ENCODE measurements around the gene PPP6R2.

The PPP6R2 gene

DNA sequence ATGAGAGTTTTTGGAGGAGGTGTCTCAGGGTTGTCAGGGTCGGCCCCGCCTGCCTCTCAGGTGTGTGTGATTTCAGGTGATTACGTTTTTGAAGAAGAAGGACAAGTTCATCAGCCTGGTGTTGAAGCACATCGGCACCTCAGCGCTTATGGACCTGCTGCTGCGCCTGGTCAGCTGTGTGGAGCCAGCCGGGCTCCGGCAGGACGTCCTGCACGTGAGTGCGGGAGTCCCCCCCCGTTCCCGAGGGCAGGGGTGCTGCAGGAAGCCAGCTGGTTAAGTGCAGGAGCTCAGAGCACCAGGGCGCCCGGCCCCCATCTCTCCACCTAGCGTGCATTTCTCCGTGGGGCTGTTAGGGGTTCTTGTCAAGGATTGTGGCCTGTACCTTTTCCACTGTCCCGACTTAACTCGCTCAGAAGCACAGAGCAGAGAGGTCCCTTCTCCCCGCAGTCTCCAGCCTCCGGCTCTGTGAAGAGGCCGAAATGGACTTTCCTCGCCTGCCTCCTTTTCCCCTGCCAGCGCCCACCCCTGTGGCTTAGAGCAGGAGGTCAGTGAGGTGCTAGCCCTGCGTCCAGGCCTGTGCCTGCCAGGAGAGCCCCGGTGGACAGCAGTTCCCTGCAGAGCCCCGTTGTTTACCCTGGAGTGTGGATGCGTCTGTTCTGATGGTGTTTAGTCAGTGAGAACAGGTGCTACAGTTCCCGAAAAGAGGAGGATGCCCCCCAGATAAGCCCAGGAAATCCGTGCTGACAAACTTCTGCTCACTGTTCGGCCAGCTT lies 71.5 kb downstream of the PPP6R2 start:
- Histone ChIP-seq H3K27ac (no peak overlapping the region), H3K36me3 (ENCODE audit: insufficient read depth) (no peaks in the 10 kb centered on the region), H3K27me3 (ENCODE audit: insufficient read depth, low read depth) (no peaks in the 10 kb centered on the region), H3K9ac (no peak overlapping the region), H3K79me2 (ENCODE audit: insufficient read depth, low read depth) (no peaks in the 10 kb centered on the region), H2AFZ (ENCODE audit: low read depth) (no peak overlapping the region), H3K4me3 (IDR thresholded peaks at IDR 0.05; ENCODE audit: insufficient read depth, low read depth, low read length) (no peak overlapping the region), H3K4me2 (no peak overlapping the region), H4K20me1 (ENCODE audit: insufficient read depth) (no peaks in the 10 kb centered on the region), H3K4me1 (ENCODE audit: low read depth, poor library complexity, severe bottlenecking) (no peaks in the 10 kb centered on the region)
- no peak for TF ChIP-seq CTCF (conservative IDR thresholded peaks at IDR 0.05; ENCODE audit: low read depth, low read length)

DNA sequence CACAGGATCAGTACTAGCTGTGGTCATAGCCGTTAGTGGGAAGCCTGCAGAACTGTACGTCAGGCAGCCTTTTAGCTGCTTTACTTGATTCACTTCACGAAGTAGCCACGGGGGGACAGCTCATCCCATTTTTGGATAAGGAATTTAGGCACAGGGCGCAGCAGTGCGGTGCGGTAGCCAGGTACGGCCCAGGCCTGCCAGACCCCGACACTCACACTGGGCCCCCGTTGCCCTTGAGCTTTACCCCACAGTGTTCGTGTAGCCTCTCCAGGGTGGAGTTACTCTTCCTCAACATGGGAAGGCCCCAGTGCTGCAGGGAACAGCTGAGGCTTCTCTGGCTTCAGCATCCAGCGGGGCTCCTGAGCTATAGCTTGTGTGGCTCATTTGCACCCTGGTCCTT lies 72.3 kb downstream of the PPP6R2 start:
- H3K4me1 ChIP-seq (ENCODE audit: low read depth, poor library complexity, severe bottlenecking) = no peaks in the 10 kb centered on the region
- TF ChIP-seq CTCF (conservative IDR thresholded peaks at IDR 0.05; ENCODE audit: low read depth, low read length) = no peak
- no peak overlapping the region for H3K4me3 ChIP-seq (IDR thresholded peaks at IDR 0.05; ENCODE audit: insufficient read depth, low read depth, low read length)
- H3K36me3 ChIP-seq (ENCODE audit: insufficient read depth) = no peaks in the 10 kb centered on the region
- H4K20me1 ChIP-seq (ENCODE audit: insufficient read depth) = no peaks in the 10 kb centered on the region
- H2AFZ ChIP-seq (ENCODE audit: low read depth) = no peak overlapping the region
- no peak overlapping the region for H3K4me2 ChIP-seq
- H3K27ac ChIP-seq = no peak overlapping the region
- no peaks in the 10 kb centered on the region for H3K27me3 ChIP-seq (ENCODE audit: insufficient read depth, low read depth)
- H3K9ac ChIP-seq = no peak overlapping the region
- H3K79me2 ChIP-seq (ENCODE audit: insufficient read depth, low read depth) = no peaks in the 10 kb centered on the region

DNA sequence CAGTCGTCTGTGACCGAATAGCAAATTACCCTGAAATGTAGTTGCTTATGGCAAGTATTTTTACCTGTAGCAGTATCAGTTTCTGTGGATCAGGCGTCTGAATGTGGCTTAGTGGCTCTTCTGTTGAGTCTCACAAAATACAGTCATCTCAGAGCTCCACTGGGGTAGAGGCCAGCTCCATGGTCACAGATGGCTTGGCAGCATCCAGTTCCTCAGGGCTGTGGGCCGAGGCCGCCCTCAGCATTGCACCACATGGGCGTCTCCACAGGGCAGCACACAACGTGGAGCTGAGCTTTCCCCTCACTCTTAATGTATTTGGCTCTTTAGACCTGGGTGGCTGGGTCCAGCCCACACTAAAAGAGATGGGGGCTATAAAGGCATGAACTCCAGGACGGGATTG lies 73.9 kb downstream of the PPP6R2 start:
- Histone ChIP-seq H3K27me3 (ENCODE audit: insufficient read depth, low read depth) (no peaks in the 10 kb centered on the region), H3K4me2 (no peak overlapping the region), H4K20me1 (ENCODE audit: insufficient read depth) (no peaks in the 10 kb centered on the region), H2AFZ (ENCODE audit: low read depth) (no peak overlapping the region), H3K27ac (no peak overlapping the region), H3K4me3 (IDR thresholded peaks at IDR 0.05; ENCODE audit: insufficient read depth, low read depth, low read length) (no peak overlapping the region), H3K79me2 (ENCODE audit: insufficient read depth, low read depth) (no peaks in the 10 kb centered on the region), H3K36me3 (ENCODE audit: insufficient read depth) (no peaks in the 10 kb centered on the region), H3K9ac (no peak overlapping the region), H3K4me1 (ENCODE audit: low read depth, poor library complexity, severe bottlenecking) (no peaks in the 10 kb centered on the region)
- no peak for TF ChIP-seq CTCF (conservative IDR thresholded peaks at IDR 0.05; ENCODE audit: low read depth, low read length)

DNA sequence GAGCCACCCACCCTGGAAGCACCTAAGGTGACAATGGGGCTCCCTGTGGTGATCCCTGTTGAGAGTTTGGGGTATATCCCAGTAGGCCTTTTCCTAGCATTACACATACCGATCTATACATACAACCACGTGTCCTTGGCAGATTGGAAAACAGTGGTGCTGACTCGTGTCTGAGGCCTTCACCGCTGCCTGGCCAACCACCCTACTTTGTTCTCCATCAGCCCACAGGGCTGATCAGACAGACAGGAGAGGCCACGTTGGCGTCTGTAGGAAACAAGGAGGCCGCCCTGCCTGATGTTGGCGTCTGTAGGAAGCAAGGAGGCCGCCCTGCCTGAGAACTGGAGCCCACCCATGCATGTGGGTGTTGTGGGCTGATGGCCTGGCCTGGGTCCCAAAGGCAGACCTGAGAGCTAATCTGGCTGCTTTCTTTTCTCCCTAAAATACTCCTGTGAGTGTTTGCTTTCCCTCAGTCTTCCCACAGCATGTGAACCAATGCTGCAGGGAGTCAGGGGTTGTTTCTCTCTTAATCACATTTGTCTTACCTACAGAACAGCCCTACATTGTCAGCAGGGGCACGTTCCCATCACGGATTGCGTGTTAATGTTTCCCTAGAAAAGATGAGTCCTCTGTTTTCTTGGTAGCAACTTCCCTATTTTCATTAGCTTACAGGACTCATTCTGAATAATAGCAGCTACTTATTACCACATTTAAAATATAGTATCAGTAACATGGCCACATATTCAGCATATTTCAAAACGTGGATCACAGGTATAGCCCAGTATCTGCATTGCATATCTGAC lies 74.5 kb downstream of the PPP6R2 start:
- Histone ChIP-seq H3K9ac (no peak overlapping the region), H3K4me1 (ENCODE audit: low read depth, poor library complexity, severe bottlenecking) (no peaks in the 10 kb centered on the region), H2AFZ (ENCODE audit: low read depth) (no peak overlapping the region), H3K4me2 (no peak overlapping the region), H4K20me1 (ENCODE audit: insufficient read depth) (no peaks in the 10 kb centered on the region), H3K4me3 (IDR thresholded peaks at IDR 0.05; ENCODE audit: insufficient read depth, low read depth, low read length) (no peak overlapping the region), H3K79me2 (ENCODE audit: insufficient read depth, low read depth) (no peaks in the 10 kb centered on the region), H3K36me3 (ENCODE audit: insufficient read depth) (no peaks in the 10 kb centered on the region), H3K27me3 (ENCODE audit: insufficient read depth, low read depth) (no peaks in the 10 kb centered on the region), H3K27ac (no peak overlapping the region)
- TF ChIP-seq CTCF (conservative IDR thresholded peaks at IDR 0.05; ENCODE audit: low read depth, low read length) = no peak
